Measurements from ENCODE around the gene FZD10. TPM values are rescaled to one million over a fixed set of nuclear protein-coding genes. Genes with fewer than 3 reads are reported as not detected.

The FZD10 gene
- total and polyA plus RNA-seq, 2 of the 8 experiments (the other 6 are each of a cell fraction or from before 2014, with no cell fraction given), result 0.11 to 0.60 TPM

GRCh38 chr12:130131801-130132200 lies 30.5 kb upstream of the FZD10 start:
- Histone ChIP-seq H3K23ac (ENCODE audit: insufficient read length) (no peak overlapping the region), H2AFZ (ENCODE audit: low read length) (no peak overlapping the region), H4K8ac (ENCODE audit: extremely low read depth, insufficient read depth, low read length) (peak overlapping the region; percentile 9; the same call in 1 of the 2 replicates), H4K5ac (ENCODE audit: insufficient read length, low read depth, low read length) (no peak overlapping the region), H3K14ac (ENCODE audit: insufficient read length) (no peak overlapping the region), H3K23me2 (ENCODE audit: low read depth, low read length) (0 out of 2 replicates have a peak, but pooled peaks cover 5% of the 10 kb centered on the region), H2AK5ac (ENCODE audit: low read depth, low read length) (no peak overlapping the region), H2BK12ac (ENCODE audit: low read depth, low read length) (no peak overlapping the region), H4K20me1 (replicated peaks in 1 of 2; ENCODE audit: control insufficient read depth in 1 of 2, insufficient read depth in 2 of 2, low read length in 2 of 2) (peaks cover 0 to 9% of the 10 kb centered on the region in 2 experiments), H3K4me1 (replicated peaks in 1 of 4; ENCODE audit: control insufficient read depth in 3 of 4, insufficient read depth in 4 of 4, low read length in 3 of 4) (peaks cover 0 to 4% (median 3%) of the 10 kb centered on the region in 4 experiments; a peak in 6 of 7 replicates), H2BK20ac (ENCODE audit: low read length) (no peak overlapping the region), H2BK15ac (ENCODE audit: low read length) (no peak overlapping the region), H3K56ac (replicated peaks; ENCODE audit: insufficient read length, low read depth, low read length) (no peak overlapping the region), H3K4ac (replicated peaks; ENCODE audit: insufficient read length, low read depth, low read length) (no peak overlapping the region), H3K4me3 (ENCODE audit: extremely low read depth in 1 of 4, insufficient read depth in 2 of 4, low read depth in 3 of 4, low read length in 4 of 4) (no peak overlapping the region), H2BK120ac (replicated peaks; ENCODE audit: low read depth, low read length) (no peak overlapping the region), H3K79me2 (ENCODE audit: control insufficient read depth in 1 of 2, insufficient read depth in 2 of 2, low read length in 2 of 2) (0 out of 4 replicates have a peak, but pooled peaks cover 0 to 2% of the 10 kb centered on the region in 2 experiments), H3K36me3 (ENCODE audit: control insufficient read depth in 2 of 4, insufficient read depth in 4 of 4, low read length in 3 of 4) (no peaks in the 10 kb centered on the region; a peak in 1 of 8 replicates), H3K9ac (replicated peaks in 1 of 4; ENCODE audit: extremely low read depth in 1 of 4, low read depth in 3 of 4, low read length in 3 of 4) (no peak overlapping the region), H3K27me3 (replicated peaks in 1 of 4; ENCODE audit: control insufficient read depth in 3 of 4, extremely low read depth in 1 of 4, insufficient read depth in 3 of 4, low read length in 3 of 4) (peaks cover 0 to 35% (median 22%) of the 10 kb centered on the region in 4 experiments; a peak in 6 of 7 replicates), H3K18ac (ENCODE audit: extremely low read depth, low read length) (no peak overlapping the region), H3K27ac (ENCODE audit: low read depth, low read length) (no peak overlapping the region), H3K9me3 (ENCODE audit: insufficient read depth in 2 of 2, low read depth in 1 of 2, low read length in 1 of 2) (peaks cover 0 to 3% of the 10 kb centered on the region in 2 experiments; a peak in 2 of 4 replicates), H3K79me1 (ENCODE audit: low read depth, low read length) (no peaks in the 10 kb centered on the region), H4K91ac (replicated peaks; ENCODE audit: insufficient read length, low read length) (no peak overlapping the region), H2BK5ac (ENCODE audit: low read depth, low read length) (no peak overlapping the region), H3K4me2 (ENCODE audit: insufficient read depth in 1 of 2, low read depth in 2 of 2, low read length in 2 of 2) (no peak overlapping the region)
- no peak for TF ChIP-seq CBX8 (IDR thresholded peaks at IDR 0.05; ENCODE audit: borderline replicate concordance, low read depth, low read length)
- no peak for TF ChIP-seq POU5F1 (IDR thresholded peaks at IDR 0.05; ENCODE audit: low read depth, low read length)
- no peak for TF ChIP-seq CREB1 (IDR thresholded peaks at IDR 0.05)
- no peak for TF ChIP-seq ATF3 (IDR thresholded peaks at IDR 0.05; ENCODE audit: insufficient read depth, low read depth, low read length)
- no peak for TF ChIP-seq EZH2 (IDR thresholded peaks at IDR 0.05; ENCODE audit: low read depth, low read length, severe bottlenecking)
- no peak for TF ChIP-seq SAP30 (IDR thresholded peaks at IDR 0.05; ENCODE audit: insufficient read depth, insufficient replicate concordance, low read length)
- TF ChIP-seq HDAC2 (IDR thresholded peaks at IDR 0.05; ENCODE audit: borderline replicate concordance in 1 of 2, low read depth in 2 of 2, low read length in 2 of 2), result no peak
- TF ChIP-seq MAX (IDR thresholded peaks at IDR 0.05), result no peak
- DNase-seq (ENCODE audit: low read depth in 1 of 2, low spot score in 2 of 2) (no peak), FAIRE-seq (no peak)
- CTCF ChIA-PET (ENCODE audit: partially characterized antibody), result interaction anchor here (0.6 to 1.8 kb wide), 5 partner anchors 12 to 531 kb away, joined by 3 to 7 read pairs (median 3); no protein-coding TSS in a partner anchor
- 89% methylated on average over 7 of the region's 8 CpGs; no CpG with 5 or more reads in 1 of the 2 experiments for WGBS, 2 experiments (ENCODE audit: extremely low coverage in 1 of 2, insufficient coverage in 1 of 2, insufficient read length in 1 of 2, insufficient replicate concordance in 2 of 2, low coverage in 1 of 2, low lambda C conversion rate in 2 of 2, missing lambda C conversion rate in 1 of 2)
- POLR2A ChIA-PET (ENCODE audit: partially characterized antibody), result no interaction called here
